ENCODE measurements around the gene SMAD5. TPM values are rescaled to one million over a fixed set of nuclear protein-coding genes. Genes with fewer than 3 reads are reported as not detected.

SMAD5 gene
- total RNA-seq, 4 donors from 2014 or later: 35.6 to 62.7 (median 51.7) TPM

DNA sequence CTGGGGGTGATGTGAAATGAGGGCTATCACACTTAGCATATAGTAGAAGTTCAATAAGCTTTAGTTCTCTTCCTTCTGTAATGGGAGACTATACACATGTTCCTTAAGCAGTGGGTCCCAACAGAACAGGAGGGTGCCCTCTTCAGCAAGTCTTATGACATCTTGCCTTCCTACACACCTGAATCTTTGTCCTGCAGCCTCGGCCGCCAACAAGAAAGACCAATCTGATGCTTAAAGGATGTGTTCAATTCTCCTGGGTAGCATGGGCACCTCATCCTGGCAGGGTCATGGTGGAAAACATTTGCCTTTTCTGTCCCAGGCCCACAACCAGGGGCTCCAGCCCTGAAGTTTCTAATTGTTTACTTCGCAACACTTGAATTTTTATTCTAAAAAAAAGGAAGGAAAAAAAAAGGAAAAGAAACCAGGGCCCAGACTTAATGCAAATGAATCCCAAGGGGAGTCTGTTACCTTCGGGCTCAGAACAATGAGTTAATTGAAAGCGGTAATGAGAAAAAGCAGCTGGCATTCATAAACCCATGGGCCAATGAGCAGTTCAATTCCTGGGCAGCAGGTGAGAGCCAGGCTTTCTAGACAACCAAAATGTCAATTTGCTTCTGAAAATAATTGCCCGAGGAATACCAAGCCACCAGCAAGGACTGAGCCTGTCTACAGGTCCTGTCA lies 26.2 kb upstream of the SMAD5 start:
- Histone ChIP-seq H3K27ac (no peak overlapping the region), H3K27me3 (no peaks in the 10 kb centered on the region), H3K4me1 (no peaks in the 10 kb centered on the region), H3K4me3 (no peak overlapping the region), H3K36me3 (no peaks in the 10 kb centered on the region), H3K9me3 (no peaks in the 10 kb centered on the region)
- no peak for TF ChIP-seq POLR2A (IDR thresholded peaks at IDR 0.05)
- TF ChIP-seq, protein P1, sequence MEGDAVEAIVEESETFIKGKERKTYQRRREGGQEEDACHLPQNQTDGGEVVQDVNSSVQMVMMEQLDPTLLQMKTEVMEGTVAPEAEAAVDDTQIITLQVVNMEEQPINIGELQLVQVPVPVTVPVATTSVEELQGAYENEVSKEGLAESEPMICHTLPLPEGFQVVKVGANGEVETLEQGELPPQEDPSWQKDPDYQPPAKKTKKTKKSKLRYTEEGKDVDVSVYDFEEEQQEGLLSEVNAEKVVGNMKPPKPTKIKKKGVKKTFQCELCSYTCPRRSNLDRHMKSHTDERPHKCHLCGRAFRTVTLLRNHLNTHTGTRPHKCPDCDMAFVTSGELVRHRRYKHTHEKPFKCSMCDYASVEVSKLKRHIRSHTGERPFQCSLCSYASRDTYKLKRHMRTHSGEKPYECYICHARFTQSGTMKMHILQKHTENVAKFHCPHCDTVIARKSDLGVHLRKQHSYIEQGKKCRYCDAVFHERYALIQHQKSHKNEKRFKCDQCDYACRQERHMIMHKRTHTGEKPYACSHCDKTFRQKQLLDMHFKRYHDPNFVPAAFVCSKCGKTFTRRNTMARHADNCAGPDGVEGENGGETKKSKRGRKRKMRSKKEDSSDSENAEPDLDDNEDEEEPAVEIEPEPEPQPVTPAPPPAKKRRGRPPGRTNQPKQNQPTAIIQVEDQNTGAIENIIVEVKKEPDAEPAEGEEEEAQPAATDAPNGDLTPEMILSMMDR (IDR thresholded peaks at IDR 0.05): no peak
- no peak for TF ChIP-seq POLR2AphosphoS5 (IDR thresholded peaks at IDR 0.05)
- no peak for TF ChIP-seq EP300 (IDR thresholded peaks at IDR 0.05)
- ATAC-seq: no peak
- 86 to 89% methylated on average over 5 to 6 of the region's 6 CpGs for WGBS, 2 donors (ENCODE audit: low coverage in 1 of 2)

DNA sequence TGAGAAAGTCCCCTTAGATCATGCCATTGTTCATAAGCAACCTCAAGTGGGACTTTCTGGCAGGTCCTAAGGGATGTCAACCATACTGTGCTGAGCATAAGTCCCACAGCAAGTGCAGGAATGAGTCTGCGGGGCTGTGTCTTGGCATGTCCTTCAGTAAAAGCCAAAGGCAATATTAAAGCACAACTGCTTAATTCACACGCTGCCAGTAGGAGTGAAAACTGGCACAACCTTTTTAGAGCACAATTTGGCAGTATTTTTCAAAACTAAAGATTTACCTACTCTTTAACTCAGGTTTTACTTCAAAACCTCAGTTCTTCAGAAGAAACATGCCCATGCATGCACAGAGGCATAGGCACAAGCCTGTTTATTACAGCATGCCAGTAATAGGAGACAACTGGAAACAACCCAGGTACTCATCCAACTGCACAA lies 24.4 kb upstream of the SMAD5 start:
- Histone ChIP-seq H3K4me3 (no peak overlapping the region), H3K27me3 (no peaks in the 10 kb centered on the region), H3K27ac (no peak overlapping the region), H3K36me3 (no peaks in the 10 kb centered on the region), H3K9me3 (no peaks in the 10 kb centered on the region), H3K4me1 (no peaks in the 10 kb centered on the region)
- ATAC-seq: no peak
- TF ChIP-seq, protein P1 (IDR thresholded peaks at IDR 0.05): no peak
- TF ChIP-seq POLR2AphosphoS5 (IDR thresholded peaks at IDR 0.05) (no peak), POLR2A (IDR thresholded peaks at IDR 0.05) (no peak), EP300 (IDR thresholded peaks at IDR 0.05) (no peak)
- 67 to 100% methylated on average over 1 to 2 of the region's 2 CpGs for WGBS, 2 donors (ENCODE audit: low coverage in 1 of 2)

DNA sequence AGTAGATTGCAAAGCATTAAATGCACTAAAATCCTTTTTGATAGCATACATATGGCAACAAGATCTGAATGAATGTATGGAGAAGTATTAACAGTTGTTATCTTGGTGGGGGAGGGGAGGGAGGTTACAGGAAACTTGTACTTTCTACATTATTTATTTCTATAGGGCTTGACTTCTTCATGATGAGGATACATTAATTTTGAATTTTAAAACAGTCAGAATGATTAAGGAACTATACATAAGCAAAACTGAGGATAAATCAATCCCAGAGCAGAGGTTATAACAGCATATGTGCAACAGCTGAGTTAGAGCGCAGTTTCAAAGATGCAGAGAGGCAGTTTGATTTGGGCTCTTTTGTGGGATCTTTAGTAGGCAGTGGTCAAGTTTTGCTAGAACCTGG lies 23.9 kb upstream of the SMAD5 start:
- Histone ChIP-seq H3K4me1 (no peaks in the 10 kb centered on the region), H3K27me3 (no peaks in the 10 kb centered on the region), H3K27ac (no peak overlapping the region), H3K36me3 (no peaks in the 10 kb centered on the region), H3K4me3 (no peak overlapping the region), H3K9me3 (no peaks in the 10 kb centered on the region)
- ATAC-seq: no peak
- WGBS, 2 donors (ENCODE audit: low coverage in 1 of 2): 92 to 100% methylated on average over 1 of the region's 1 CpG
- TF ChIP-seq EP300 (IDR thresholded peaks at IDR 0.05): no peak
- TF ChIP-seq POLR2AphosphoS5 (IDR thresholded peaks at IDR 0.05): no peak
- no peak for TF ChIP-seq POLR2A (IDR thresholded peaks at IDR 0.05)
- TF ChIP-seq, protein P1 (IDR thresholded peaks at IDR 0.05): no peak

DNA sequence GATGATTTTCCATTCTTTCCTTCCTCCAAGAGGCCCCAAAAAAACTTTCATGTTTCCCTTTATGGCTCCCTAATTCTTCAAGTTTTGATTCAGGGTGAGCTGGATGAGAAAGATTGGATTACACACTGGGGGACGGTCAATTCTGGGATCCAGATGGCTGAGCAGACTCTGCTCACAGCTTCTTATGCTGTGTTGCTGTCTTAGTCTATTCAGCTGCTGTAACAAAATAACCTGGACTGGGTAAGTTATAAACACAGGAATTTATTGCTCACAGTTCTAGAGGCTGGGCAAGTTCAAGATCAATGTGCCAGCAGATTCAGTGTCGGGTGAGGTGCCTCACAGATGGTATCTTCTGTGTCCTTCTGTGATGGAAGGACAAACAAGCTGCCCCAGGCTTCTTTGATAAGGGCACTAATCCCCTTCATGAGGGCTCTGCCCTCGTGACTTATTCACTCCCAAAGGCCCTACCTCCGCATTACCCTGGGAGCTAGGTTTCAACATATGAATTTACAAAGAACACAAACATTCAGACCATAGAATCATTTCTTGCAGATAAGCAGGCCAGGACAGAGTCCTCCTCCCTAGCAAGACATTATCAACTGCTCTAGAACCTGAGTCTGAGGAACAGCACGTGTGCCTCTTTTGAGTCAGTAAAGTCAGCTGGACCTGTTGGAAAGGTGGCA lies 23.1 kb upstream of the SMAD5 start:
- Histone ChIP-seq H3K4me1 (no peaks in the 10 kb centered on the region), H3K27me3 (no peaks in the 10 kb centered on the region), H3K27ac (no peak overlapping the region), H3K4me3 (no peak overlapping the region), H3K9me3 (no peaks in the 10 kb centered on the region), H3K36me3 (no peaks in the 10 kb centered on the region)
- ATAC-seq: no peak
- TF ChIP-seq, protein P1 (IDR thresholded peaks at IDR 0.05): no peak
- TF ChIP-seq POLR2A (IDR thresholded peaks at IDR 0.05): no peak
- no peak for TF ChIP-seq POLR2AphosphoS5 (IDR thresholded peaks at IDR 0.05)
- TF ChIP-seq EP300 (IDR thresholded peaks at IDR 0.05): no peak
- 89 to 91% methylated on average over 2 to 5 of the region's 5 CpGs for WGBS, 2 donors (ENCODE audit: low coverage in 1 of 2)

DNA sequence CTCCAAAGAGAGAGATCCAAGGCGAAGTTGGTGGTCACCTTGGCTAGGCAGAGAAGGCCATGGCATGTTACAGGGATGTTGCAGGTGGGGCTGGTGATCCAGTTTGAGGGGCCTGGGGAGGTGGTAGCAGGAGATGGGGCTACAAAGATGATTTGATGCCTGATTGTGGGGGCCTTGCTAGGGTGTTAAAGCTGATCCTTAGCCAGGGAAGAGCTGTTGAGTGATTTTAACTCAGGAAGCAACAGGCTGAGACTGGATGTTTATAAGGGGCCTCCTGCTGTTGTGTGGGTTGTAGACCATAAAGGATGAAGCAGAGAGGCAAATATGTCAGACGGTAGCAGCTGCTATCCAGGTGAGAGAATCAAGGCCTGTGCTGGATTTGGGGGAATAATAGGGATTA lies 19.0 kb upstream of the SMAD5 start:
- no peaks in the 10 kb centered on the region for H3K27me3 ChIP-seq
- H3K4me3 ChIP-seq: no peak overlapping the region
- H3K27ac ChIP-seq: no peak overlapping the region
- 62 to 100% methylated on average over 1 to 2 of the region's 2 CpGs for WGBS, 2 donors (ENCODE audit: low coverage in 1 of 2)
- TF ChIP-seq POLR2AphosphoS5 (IDR thresholded peaks at IDR 0.05) (no peak), EP300 (IDR thresholded peaks at IDR 0.05) (no peak), POLR2A (IDR thresholded peaks at IDR 0.05) (no peak)
- TF ChIP-seq, protein P1 (IDR thresholded peaks at IDR 0.05): no peak
- no peaks in the 10 kb centered on the region for H3K9me3 ChIP-seq
- H3K36me3 ChIP-seq: no peaks in the 10 kb centered on the region
- ATAC-seq: no peak
- H3K4me1 ChIP-seq: no peaks in the 10 kb centered on the region

Measured in gastroesophageal sphincter (tissue), 4 donors.